HepG2 (cell line): Measurements from ENCODE around the gene TRIM54. TPM values are rescaled to one million over a fixed set of nuclear protein-coding genes. Genes with fewer than 3 reads are reported as not detected.
A peak's percentile ranks its signal among the peaks of the same experiment; 100 is the strongest.

Experiments
- BATF2 ChIP-seq: sonication (generic); formaldehyde crosslinking; IDR thresholded peaks from 2 replicates; pipeline ENCODE4 v1.8.0; 2022; ENCODE audit warnings: mild to moderate bottlenecking, missing genetic modification reagents, moderate library complexity
- CEBPB ChIP-seq: IDR thresholded peaks from 2 replicates; pipeline ENCODE4 v1.6.1; 2011; ENCODE audit warnings: low read depth, low read length, improper control_type of control experiment, borderline replicate concordance
- CREB1 ChIP-seq, 2 experiments: fragments of 450-650 bp in 1 of 2; IDR thresholded peaks; 2 replicates each; pipeline ENCODE4 v1.6.1; 2016 to 2017; ENCODE audit warnings: control low read depth in 1 of 2, mild to moderate bottlenecking in 1 of 2, missing compliant biosample characterization in 1 of 2, missing genetic modification characterization in 1 of 2
- DDIT3 ChIP-seq: sonication (generic); formaldehyde crosslinking; IDR thresholded peaks from 2 replicates; pipeline ENCODE4 v1.4.0; 2020; ENCODE audit warnings: mild to moderate bottlenecking, missing genetic modification reagents
- KDM2A ChIP-seq: sonication (generic); formaldehyde crosslinking; IDR thresholded peaks from 2 replicates; pipeline ENCODE4 v1.4.0; 2020; ENCODE audit warnings: low read depth, missing genetic modification reagents, borderline replicate concordance
- MLLT10 ChIP-seq: sonication (generic); formaldehyde crosslinking; IDR thresholded peaks from 2 replicates; pipeline ENCODE4 v1.4.0; 2020; ENCODE audit warnings: missing genetic modification reagents
- PCBP1 ChIP-seq: fragments of 200-400 bp; formaldehyde crosslinking; IDR thresholded peaks from 2 replicates; pipeline ENCODE4 v1.6.1; 2017; ENCODE audit warnings: mild to moderate bottlenecking, low read depth, low read length, borderline replicate concordance
- RBFOX2 ChIP-seq: fragments of 200-400 bp; formaldehyde crosslinking; IDR thresholded peaks from 2 replicates; pipeline ENCODE4 v1.6.1; 2017; ENCODE audit warnings: low read depth, mild to moderate bottlenecking, low read length
- RCOR2 ChIP-seq: IDR thresholded peaks from 2 replicates; pipeline ENCODE4 v1.6.1; 2016; ENCODE audit warnings: missing biosample characterization, missing genetic modification reagents
- RFX3 ChIP-seq: IDR thresholded peaks from 2 replicates; pipeline ENCODE4 v1.6.1; 2016; ENCODE audit warnings: missing biosample characterization, missing genetic modification reagents
- SKI ChIP-seq: fragments of 450-650 bp; IDR thresholded peaks from one replicate; pipeline ENCODE4 v1.6.1; 2018; ENCODE audit warnings: mild to moderate bottlenecking; ENCODE audit not compliant: partially characterized antibody
- TBP ChIP-seq: sonication (generic); formaldehyde crosslinking; IDR thresholded peaks from 2 replicates; pipeline ENCODE4 v1.5.0; 2020; ENCODE audit warnings: missing genetic modification reagents
- YEATS2 ChIP-seq: sonication (generic); formaldehyde crosslinking; IDR thresholded peaks from 2 replicates; pipeline ENCODE4 v1.4.0; 2020; ENCODE audit warnings: missing genetic modification reagents, borderline replicate concordance
- ZNF558 ChIP-seq: sonication (generic); formaldehyde crosslinking; IDR thresholded peaks from 2 replicates; pipeline ENCODE4 v1.9.0; 2022; ENCODE audit warnings: mild to moderate bottlenecking, missing genetic modification reagents, borderline replicate concordance
- ZNF670 ChIP-seq: sonication (generic); formaldehyde crosslinking; IDR thresholded peaks from 2 replicates; pipeline ENCODE4 v1.8.0; 2022; ENCODE audit warnings: mild to moderate bottlenecking, missing genetic modification reagents, borderline replicate concordance
- polyA plus RNA-seq, 8 experiments: library from polyadenylated mRNA; depleted of rRNA in 3 of 8; stranded (reverse) in 7 of 8; unstranded in 1 of 8; fragments of >200 nt; fragmentation: Illumina TruSeq in 4 of 8; extraction: Trizol in 4 of 8; gene quantifications; 2 replicates each; pipeline versions ENCODE4 v1.2.1 to v1.2.3, GENCODE V29; 2011 to 2016; ENCODE audit warnings: low read depth in 4 of 8, missing spikeins in 1 of 8, mixed read lengths in 1 of 8; ENCODE audit not compliant: insufficient read depth in 1 of 8
- total RNA-seq, 5 experiments: library from RNA; depleted of rRNA; stranded (reverse); fragments of >200 nt; fragmentation: Illumina TruSeq; extraction: Trizol; gene quantifications; 2 replicates each; pipeline ENCODE4 v1.2.3, GENCODE V29; 2016; ENCODE audit warnings: low read depth in 1 of 5
- TF ChIP-seq, protein P1 (sequence below): sonication (generic); formaldehyde crosslinking; IDR thresholded peaks from 2 replicates; pipeline ENCODE4 v1.5.0; 2020; ENCODE audit warnings: mild to moderate bottlenecking, missing genetic modification reagents
- TF ChIP-seq, protein P2 (sequence below): sonication (generic); formaldehyde crosslinking; IDR thresholded peaks from 2 replicates; pipeline ENCODE4 v1.8.0; 2022; ENCODE audit warnings: missing genetic modification reagents, mild to moderate bottlenecking, moderate library complexity, borderline replicate concordance
- TF ChIP-seq, protein P3 (sequence below): sonication (generic); formaldehyde crosslinking; IDR thresholded peaks from 2 replicates; pipeline ENCODE4 v1.4.0; 2020; ENCODE audit warnings: missing genetic modification reagents
- TF ChIP-seq, protein P4 (sequence below): IDR thresholded peaks from 2 replicates; pipeline ENCODE4 v1.6.1; 2016

The TRIM54 gene
- total and polyA plus RNA-seq, 2 of the 13 experiments (the other 11 are each of a cell fraction or from before 2014, with no cell fraction given): 0.07 to 0.13 TPM

DNA sequence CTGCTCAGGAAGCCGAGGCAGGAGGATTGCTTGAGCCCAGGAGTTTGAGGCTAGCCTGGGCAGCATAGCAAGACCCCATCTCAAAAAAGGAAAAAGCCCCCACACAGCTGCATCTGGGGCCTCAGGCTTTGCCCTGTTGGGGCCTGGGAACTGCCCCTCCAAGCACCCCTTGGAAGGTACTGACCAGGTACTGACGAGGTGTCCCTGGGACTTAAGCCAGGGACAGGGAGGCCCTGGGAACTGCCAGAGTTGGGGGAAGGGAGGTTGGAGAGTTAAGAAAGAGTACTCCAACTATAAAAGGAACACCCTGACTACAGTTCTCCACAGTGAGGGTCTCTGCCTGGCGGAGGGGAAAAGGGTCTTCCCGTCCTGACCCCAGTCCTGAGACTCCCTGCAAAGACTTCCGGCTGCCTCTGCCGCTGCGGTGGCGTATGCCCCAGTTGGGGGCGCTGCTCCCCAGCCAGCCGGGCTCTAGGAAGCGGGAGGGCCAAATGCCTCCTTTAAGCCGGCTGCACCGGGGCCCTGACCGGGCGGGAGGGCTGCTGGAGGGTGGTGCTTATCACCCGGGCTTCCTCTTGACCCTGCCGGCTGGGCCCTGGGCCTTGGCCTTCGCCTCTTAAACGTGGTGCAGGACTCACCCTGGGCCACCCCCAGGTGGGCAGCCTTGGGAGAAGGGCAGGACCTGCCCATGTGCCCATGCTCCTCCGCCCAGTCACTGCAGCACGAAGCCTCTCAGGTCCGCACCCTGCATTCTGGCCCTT is 32.2 kb upstream of the TRIM54 start (continued):
- TF ChIP-seq, protein P1, sequence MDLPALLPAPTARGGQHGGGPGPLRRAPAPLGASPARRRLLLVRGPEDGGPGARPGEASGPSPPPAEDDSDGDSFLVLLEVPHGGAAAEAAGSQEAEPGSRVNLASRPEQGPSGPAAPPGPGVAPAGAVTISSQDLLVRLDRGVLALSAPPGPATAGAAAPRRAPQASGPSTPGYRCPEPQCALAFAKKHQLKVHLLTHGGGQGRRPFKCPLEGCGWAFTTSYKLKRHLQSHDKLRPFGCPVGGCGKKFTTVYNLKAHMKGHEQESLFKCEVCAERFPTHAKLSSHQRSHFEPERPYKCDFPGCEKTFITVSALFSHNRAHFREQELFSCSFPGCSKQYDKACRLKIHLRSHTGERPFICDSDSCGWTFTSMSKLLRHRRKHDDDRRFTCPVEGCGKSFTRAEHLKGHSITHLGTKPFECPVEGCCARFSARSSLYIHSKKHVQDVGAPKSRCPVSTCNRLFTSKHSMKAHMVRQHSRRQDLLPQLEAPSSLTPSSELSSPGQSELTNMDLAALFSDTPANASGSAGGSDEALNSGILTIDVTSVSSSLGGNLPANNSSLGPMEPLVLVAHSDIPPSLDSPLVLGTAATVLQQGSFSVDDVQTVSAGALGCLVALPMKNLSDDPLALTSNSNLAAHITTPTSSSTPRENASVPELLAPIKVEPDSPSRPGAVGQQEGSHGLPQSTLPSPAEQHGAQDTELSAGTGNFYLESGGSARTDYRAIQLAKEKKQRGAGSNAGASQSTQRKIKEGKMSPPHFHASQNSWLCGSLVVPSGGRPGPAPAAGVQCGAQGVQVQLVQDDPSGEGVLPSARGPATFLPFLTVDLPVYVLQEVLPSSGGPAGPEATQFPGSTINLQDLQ (CRISPR knock-in tag): no peak
- TF ChIP-seq TBP (no peak), RFX3 (CRISPR knock-in tag) (no peak), KDM2A (CRISPR knock-in tag) (peak; percentile 92; the same call in 1 of the 2 replicates), CEBPB (no peak), MLLT10 (no peak), CREB1 (IDR thresholded peaks at IDR 0.05) (no peak), CREB1 (CRISPR knock-in tag; IDR thresholded peaks at IDR 0.05) (no peak), DDIT3 (no peak), RCOR2 (peak; percentile 24; the same call in 1 of the 2 replicates), SKI (no peak), ZNF558 (CRISPR knock-in tag) (no peak; the same call in 1 of the 2 replicates), RBFOX2 (0 out of 2 replicates have a peak, but pooled peaks have one; percentile 38), PCBP1 (no peak), BATF2 (CRISPR knock-in tag) (no peak), YEATS2 (no peak; the same call in 1 of the 2 replicates), ZNF670 (peak; percentile 88)
- TF ChIP-seq, protein P2, sequence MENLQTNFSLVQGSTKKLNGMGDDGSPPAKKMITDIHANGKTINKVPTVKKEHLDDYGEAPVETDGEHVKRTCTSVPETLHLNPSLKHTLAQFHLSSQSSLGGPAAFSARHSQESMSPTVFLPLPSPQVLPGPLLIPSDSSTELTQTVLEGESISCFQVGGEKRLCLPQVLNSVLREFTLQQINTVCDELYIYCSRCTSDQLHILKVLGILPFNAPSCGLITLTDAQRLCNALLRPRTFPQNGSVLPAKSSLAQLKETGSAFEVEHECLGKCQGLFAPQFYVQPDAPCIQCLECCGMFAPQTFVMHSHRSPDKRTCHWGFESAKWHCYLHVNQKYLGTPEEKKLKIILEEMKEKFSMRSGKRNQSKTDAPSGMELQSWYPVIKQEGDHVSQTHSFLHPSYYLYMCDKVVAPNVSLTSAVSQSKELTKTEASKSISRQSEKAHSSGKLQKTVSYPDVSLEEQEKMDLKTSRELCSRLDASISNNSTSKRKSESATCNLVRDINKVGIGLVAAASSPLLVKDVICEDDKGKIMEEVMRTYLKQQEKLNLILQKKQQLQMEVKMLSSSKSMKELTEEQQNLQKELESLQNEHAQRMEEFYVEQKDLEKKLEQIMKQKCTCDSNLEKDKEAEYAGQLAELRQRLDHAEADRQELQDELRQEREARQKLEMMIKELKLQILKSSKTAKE (CRISPR knock-in tag): no peak
- TF ChIP-seq, protein P3, sequence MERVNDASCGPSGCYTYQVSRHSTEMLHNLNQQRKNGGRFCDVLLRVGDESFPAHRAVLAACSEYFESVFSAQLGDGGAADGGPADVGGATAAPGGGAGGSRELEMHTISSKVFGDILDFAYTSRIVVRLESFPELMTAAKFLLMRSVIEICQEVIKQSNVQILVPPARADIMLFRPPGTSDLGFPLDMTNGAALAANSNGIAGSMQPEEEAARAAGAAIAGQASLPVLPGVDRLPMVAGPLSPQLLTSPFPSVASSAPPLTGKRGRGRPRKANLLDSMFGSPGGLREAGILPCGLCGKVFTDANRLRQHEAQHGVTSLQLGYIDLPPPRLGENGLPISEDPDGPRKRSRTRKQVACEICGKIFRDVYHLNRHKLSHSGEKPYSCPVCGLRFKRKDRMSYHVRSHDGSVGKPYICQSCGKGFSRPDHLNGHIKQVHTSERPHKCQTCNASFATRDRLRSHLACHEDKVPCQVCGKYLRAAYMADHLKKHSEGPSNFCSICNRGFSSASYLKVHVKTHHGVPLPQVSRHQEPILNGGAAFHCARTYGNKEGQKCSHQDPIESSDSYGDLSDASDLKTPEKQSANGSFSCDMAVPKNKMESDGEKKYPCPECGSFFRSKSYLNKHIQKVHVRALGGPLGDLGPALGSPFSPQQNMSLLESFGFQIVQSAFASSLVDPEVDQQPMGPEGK (CRISPR knock-in tag): peak; percentile 65; the same call in 1 of the 2 replicates
- TF ChIP-seq, protein P4, sequence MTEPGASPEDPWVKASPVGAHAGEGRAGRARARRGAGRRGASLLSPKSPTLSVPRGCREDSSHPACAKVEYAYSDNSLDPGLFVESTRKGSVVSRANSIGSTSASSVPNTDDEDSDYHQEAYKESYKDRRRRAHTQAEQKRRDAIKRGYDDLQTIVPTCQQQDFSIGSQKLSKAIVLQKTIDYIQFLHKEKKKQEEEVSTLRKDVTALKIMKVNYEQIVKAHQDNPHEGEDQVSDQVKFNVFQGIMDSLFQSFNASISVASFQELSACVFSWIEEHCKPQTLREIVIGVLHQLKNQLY (CRISPR knock-in tag): 0 out of 2 replicates have a peak, but pooled peaks have one; percentile 39
